NCI-H128 (cell line): ENCODE measurements around the gene FCHSD2.
A peak's percentile ranks its signal among the peaks of the same experiment; 100 is the strongest.
"Not testable (repeated sequence)": the region's sequence is repeated elsewhere in the genome, so short reads cannot be mapped to it uniquely, and the experiment has no call there.

Source experiments
- DNase-seq: peaks from one replicate; lab custom pipeline; 2025; ENCODE audit not compliant: unreplicated experiment; lab: John Stamatoyannopoulos, UW

FCHSD2 gene

DNA sequence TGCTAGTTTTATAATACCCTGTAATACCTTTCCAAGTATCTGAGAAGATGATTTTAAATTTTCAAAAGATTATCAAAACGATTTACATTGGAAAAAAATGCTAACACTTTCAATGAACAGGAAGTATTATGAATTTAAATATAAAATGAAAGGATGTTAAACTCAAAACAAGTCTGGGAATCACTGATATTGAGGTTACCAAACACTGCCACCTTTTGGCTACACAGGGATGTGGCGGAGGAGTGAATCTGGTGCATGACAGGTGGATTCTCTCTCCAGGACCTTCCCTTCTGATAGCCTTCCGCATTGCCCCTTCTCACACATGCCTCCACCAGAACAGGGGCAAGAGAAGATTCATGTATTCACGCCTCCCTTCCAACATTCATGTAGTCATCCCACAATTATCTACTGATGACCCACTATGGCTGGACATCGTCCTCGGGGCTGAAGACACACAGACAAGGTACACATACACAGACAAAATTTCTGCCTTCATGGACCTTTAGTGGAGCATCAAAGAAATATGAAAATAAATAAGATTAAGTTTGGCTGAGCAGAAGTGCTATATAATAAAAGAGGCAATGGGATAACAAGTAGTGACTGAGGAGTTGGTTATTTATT is 293.2 kb downstream of the FCHSD2 start:
- DNase-seq: no peak

DNA sequence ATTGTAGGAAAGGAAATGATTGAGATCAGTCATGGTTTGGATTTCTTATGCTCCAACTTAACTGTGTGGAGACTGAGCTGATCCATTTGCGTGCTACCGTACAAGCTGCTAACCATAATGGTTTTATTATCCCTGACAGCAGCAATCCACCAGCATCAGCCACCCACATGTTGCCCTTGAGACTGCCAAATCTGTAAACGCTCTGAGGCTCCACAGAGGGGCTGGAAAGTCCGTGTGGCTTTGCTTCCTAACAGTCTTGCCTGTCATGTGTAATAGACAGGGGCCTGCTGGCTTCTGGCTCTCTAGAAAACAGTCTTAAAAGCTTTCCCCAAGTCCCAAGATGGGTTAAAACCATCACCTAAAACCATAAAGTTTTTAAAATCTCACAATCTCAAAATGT is 297.8 kb downstream of the FCHSD2 start:
- DNase-seq: no peak

DNA sequence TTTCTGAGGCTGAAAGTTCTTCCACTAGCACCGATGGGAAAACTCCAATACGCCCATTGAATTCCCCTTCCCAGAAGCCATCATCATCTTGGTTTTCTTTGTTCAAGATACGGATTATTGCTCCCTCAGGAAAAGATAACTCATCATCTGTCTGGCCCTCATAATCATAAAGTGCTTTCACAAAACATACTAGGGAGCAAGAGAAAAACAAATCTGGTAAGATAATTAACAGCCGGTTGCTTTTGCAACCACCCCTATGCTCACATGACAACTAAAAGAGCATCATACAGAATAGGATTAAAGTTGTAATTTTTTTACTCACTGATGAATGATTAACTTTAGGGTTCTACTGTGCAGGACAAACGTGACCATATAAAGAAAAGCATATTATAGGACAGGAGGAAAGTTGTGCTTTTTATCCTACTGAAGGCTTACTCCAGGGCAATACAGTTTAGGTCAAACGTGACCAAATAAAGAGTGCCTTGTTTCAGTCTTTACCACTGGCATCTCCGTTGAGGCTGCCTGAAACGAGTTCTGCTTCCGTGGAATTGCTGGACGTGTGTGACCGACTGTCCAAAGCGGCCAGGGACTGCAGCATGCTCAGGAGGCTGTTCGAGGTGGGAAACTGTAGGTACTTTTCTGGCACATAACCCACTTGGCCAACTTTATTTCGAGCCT is 299.3 kb downstream of the FCHSD2 start:
- DNase-seq: no peak

DNA sequence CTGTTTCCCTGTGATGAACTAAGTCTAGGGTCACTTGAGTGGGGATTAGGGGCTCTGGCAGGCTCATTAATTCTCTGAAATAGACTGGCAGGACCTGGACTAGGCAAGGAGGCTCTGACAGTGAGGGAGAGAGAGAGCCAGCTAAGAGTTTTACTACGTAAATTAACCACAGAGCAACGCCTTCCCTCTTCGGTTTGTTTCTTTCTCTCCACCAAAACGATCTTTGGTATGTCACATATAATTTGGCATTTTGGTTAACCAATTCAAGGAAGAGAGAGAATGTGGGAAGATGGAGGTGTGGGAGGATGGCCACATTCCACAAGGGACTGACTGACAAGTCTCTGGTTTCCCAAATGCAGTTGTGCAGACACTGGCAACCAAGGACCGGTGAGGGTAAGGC is 300.0 kb downstream of the FCHSD2 start:
- DNase-seq: no peak

DNA sequence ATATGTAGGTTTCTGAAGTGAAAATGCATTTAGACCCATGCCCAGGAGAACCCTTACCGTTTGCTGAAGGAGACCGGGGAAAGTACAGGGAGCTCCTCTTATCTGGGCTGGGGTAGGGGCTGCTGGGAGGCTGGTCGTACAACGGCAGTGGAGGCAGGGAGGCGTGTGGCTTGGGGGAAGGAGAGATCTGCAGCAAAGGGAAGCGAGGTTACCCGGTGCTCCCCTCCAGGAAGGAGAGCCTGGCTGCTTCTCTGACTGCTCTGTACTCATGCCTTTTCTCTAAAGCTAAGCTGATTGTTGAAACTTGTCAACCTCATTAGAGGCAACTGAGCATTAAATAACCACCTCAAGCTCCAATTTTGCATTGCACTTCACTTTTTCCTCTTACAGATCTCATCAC is 300.7 kb downstream of the FCHSD2 start:
- DNase-seq: no peak

DNA sequence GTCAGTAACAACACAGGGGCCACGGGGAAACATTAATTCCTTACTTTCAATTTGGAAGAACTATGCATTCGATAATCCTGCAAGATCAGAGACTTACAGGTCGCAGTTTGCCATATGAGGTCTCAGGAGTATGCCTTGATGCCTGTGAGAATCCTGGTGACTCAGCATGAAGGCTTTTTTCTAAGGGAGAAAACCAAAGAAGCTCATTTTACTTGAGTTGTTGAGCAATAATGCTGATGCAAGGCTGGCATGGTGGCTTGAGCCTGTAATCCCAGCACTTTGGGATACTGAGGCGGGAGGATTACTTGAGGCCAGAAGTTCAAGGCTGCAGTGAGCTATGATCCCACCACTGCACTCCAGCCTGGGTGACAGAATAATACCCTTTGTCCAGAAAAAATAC is 301.3 kb downstream of the FCHSD2 start:
- DNase-seq: no peak

DNA sequence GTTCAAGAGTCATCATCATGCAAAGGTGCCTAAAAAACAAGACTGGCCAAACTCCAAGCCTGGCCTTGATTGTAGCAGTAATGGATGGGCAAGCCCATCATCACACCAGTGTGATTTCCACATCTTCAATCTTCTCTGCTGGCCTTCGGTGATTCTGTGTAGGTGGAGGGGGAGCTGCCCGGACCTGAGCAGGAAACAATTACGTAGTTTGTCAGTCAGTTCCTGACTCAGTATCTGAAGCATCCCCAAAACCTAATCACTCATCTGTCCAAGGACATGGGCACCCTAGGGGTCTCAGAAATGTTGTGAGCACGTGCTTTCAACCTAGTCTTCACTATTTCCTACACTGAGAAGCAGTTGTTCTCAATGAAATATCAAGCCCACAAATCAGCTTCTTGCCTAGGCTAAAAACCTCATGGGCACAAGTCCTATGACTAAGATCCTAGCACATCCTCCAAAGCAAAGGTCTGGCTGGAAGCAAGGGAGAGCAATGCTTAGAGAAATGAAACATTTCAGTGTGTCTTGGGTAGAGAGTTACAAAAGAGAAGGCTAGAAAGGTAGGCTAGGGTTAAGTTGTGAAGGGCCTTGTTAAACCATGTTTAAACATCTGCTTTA is 303.3 kb downstream of the FCHSD2 start:
- DNase-seq: no peak

DNA sequence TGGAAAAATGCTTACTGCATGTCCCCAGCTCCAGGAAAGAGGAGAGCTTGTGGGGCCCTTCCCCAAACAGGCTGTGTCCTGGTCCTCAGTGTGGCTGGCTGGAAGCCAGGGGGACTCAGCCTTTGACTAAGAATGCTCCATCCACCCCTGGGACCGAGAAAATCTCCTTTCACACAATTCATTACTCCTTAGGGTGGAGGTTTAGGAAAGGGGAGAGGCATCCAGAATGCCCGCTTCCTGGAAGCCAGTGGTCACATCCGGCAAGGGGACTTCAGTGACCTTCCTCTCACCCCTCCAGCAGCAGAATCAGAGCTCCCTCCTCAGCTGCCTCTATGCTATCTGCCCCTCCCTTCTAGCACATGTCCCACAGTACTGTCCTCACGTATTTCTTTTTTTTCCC is 306.0 kb downstream of the FCHSD2 start:
- no peak for DNase-seq

DNA sequence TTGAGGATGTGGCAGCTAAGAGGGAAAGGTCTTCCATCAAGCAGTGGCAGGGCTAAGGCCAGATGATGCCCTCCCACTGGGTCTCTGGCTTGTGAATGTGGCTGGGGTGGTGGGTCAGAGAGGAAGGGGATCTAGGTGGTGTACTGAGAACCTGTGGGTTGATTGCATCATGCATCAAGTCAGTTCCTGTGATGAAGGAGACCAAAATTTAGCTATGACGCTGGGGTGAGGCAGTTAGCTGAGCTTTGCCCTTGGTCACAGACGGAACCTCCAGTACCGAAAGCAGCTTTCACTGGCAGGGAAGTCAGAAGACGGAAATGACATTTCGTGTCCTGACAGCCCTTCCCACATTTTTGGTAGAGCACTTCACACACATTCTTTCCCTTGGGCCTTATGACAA is 307.2 kb downstream of the FCHSD2 start:
- no peak for DNase-seq

DNA sequence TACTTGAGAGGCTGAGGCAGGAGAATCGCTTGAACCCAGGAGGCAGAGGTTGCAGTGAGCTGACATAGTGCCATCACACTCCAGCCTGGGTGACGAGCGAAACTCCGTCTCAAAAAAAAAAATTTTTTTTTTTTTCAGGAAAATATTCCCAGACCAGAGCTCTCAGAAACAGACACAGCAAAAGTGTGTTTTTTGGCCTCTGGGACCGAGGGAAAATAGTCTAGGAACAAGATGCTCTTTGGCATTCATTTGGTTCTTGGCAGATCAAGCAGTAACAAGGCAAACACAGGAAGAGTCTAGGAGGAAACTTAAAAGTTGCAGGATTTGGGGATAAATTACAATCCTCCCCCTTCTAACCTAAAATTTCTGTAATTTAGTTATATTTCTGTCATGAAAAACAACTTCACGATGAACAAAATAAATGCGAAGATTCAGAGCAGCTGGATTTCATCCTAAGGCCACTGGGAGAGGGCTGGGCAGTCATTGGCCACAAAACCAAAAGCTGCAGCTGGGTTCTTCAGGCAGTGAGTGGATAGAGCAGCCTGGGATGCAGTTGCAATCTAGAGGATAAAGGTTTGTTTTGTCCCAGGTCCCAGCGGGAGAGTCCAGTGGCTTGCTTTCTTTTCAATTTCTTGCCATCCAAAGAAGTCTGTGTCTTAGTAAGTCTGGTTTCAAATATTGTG is 308.2 kb downstream of the FCHSD2 start:
- DNase-seq: no peak

DNA sequence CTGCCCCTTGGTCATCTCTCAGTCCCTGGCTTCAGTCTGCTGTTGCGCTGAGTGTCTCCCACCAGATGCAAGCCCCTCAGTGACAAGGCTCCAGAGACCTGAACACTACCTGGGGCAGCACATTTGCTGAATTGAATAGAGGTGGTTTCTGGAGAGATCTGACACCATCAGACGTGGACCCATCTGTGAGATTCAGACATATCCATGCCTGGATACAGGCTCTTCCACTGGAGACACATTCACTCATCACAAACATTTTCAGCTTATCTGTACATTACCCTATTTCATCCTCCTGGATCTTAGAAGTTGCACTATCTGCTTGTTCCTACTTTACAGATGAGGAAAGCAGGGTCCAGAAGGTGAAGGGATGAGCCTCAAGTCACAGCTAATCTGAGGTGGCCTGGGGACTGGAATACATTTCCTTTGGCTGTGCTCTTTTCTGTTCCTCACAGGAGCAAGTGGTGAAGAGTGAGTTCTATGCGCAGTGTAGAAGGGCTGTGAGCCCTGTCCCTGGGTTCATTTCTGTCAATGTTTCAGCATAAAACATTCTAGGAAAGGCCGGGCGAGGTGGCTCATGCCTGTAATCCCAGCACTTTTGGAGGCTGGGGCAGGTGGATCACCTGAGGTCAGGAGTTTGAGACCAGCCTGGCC is 308.9 kb downstream of the FCHSD2 start:
- DNase-seq: no peak

DNA sequence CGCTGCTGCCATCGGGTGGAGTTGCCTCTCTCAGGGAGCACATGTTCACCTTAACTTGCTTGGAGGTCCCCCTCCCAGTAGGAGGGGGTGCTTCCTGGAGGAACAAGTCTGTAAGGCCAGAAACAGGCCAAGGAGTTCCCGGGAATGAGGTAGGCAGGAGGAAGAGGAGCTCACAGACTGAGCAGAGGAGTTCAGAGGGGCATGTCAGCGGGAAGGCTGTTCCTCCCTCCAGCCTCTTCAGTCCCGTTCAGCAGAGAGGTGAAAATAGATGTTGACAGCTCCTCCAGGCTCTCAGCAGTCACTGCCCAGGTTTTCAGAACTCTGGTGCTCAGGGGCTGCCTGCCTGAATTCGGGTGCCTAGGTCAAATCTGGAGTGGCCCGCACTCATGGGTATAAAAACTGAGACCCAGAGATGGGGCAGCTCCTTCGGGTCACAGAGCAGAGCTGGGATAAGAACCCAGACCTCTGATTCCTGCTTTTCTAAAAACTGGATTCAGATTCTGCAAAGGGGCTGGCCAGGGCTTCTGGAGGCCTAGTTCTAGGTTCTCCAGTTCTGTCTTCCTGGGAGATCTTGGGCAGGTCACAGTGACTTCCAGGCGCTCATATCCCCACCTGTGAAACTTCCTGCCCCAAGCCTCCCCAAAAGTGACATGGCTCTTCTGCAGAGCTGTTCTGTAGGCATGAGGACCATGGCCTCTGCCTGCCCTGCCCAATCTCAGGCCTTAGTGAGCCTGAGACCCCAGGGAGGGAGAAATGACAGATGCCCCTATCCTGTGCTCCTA is 309.6 kb downstream of the FCHSD2 start:
- no peak for DNase-seq

DNA sequence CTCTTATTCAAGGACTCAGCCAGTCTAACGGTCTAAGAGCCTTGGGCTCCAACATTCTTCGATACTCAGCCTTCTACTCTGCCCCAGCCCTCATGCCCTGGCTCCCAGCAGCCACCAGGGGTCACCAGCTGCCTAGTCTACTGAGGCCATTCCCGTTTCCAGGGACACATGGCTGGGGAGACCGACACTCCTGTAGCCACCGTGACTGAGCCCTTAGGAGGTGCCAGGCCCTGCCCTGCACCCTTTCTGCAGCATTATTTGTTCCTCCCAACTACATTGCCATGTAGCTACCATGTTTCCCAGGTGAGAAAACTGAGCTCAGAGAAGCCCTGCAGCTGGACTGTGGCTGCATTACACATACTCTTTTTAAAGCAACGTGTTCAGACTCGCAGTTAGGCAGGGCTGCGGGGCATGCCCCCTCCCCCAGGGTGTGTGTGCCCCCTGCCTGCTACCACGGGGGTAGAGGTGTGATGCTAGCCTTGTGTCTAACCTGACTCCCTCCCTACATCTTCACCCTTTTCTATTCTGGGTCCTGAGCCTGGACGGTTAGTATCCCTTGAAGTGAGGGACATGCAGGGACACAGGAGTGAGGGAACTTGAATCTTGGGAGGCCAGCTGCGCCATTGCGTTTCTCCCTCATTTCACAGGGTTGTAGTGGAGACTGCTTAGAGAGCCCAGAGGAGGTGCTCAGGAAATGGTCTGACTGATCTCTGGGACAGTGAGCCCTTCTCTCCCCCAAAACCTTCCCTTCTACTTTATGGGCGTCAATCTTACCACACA is 310.4 kb downstream of the FCHSD2 start:
- DNase-seq: peak; percentile 30

DNA sequence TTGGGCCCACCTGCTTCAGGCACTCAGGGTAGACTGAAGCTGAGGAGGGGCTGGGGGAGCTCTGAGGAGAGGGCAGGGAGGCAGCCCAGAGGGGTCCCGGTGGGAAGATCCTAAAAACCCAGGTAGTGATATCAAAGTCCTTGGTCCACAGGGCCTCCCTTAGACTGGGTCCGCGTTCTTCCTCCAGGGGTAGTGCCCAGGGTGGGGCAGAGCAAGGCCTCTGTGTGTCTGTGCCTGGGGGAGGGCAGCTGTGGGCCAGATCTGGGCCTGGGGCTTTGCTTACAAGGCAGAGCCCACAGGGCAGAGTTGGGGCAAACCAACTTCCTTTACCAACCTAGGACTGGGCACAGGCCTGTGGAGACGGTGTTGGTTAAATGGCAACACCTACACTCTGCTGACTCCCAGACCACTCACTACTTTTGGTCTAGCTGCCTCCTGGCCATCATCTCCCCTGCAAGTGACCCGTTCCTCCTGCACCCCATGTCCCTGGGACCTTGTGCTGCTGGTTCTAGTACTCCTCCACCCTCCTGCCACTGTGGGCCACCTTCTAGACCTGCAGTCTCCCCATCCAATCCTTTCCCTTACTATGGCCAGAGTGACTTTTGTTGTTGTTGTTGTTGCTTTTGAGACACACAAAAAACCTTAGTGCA is 312.1 kb downstream of the FCHSD2 start:
- no peak for DNase-seq

DNA sequence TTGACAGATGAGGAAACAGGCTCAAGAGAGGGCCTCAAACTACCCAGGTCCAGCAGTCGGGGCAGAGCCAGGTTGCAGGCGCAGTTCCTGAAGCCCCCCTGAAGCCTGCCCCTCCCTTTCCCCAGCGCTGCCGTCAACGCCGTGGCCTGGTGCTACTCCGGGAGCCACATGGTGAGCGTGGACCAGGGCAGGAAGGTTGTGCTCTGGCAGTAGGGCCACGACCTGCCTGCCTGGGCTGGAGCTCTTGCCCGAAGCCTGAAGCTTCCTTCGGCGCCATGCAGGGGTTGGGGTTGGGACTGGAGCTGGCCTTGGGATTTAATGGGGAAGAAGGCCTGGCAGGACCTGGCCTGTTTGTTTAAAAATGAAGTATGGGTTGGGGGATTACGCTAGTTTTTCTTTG is 312.9 kb downstream of the FCHSD2 start:
- no peak for DNase-seq

DNA sequence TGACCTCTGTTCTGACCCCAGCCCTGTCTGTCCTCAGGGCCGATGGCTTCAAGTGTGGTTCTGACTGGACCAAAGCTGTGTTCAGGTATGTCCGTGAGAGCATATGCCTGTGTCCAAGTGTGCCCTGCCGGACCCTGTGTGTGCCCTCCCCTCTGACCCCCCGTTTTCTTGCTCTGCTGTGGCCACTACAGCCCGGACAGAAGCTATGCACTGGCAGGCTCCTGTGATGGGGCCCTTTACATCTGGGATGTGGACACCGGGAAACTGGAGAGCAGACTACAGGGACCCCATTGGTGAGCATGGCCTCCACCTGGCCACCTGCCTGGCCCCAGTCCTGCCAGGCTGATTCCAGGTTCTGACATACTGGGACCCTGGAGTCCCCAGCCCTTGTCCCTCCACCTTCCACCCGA is 313.4 kb downstream of the FCHSD2 start:
- DNase-seq: no peak

DNA sequence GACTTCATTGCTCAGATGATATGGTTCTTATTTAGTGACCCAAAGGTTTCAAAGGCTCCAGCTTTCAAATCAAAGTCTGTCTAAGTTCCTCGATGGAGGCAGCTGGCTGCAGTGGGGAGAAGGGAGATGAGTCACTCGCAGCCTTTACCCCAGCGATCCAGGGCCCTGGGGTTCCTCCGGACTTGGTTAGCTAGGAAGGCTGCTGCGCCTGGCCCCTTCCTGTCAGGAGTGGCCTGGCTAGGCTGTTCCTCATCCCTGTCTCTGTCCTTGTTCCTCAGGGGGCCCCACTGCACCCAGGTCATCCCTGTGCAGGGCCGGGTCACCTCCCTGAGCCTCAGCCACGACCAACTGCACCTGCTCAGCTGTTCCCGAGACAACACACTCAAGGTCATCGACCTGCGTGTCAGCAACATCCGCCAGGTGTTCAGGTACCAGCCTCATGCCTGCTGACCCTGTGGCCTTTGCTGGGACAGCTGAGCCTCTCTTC is 314.0 kb downstream of the FCHSD2 start:
- no peak for DNase-seq

DNA sequence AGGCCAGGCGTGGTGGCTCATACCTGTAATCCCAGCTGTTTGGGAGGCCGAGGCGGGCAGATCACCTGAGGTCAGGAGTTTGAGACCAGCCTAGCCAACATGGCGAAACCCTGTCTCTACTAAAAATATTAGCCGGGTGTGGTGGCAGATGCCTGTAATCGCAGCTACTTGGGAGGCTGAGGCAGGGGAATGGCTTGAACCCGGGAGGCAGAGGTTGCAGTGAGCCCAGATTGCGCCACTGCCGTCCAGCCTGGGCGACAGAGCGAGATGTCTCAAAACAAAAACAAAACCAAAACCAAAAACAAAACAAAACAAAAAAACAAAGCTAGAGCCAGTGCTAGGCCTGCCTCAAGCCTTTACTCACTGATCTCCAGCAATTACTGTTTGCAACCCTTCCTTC is 314.5 kb downstream of the FCHSD2 start:
- not testable (repeated sequence) for DNase-seq

DNA sequence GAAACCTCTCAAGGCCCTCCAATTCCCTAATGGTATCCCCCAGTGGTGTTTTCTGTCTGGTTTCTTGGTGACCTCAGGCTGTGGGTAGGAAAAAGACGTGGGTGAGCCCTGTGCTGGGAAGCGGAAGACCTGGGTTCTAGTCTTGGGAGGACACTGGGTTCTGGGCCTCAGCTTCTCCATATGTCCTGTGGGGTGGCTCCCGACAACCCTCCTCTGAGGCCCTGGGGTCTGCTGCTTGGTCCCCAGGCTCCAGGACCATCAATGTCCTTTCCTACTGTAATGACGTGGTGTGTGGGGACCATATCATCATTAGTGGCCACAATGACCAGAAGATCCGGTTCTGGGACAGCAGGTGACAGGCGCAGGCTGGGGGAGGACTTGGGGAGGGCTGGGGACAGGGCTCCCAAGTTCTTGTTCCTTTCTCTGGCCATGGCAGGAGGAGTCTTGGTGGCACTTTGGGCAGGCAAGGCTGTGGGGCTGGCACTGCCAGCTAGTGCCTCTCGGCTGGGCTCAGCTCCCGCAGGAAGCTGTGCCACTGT is 315.1 kb downstream of the FCHSD2 start:
- no peak for DNase-seq
